Pancreas (tissue), 10 donors: ENCODE results near the gene FBXL17. TPM values are rescaled to one million over a fixed set of nuclear protein-coding genes. Genes with fewer than 3 reads are reported as not detected.

Experiments
- ATAC-seq, 4 donors: fragments of 200-7000 bp; cut with Tn5 transposase; one replicate each; pipeline versions ENCODE4 v1.8.0 to v1.9.1; 2020; ENCODE audit warnings: mild to moderate bottlenecking in 4 of 4, moderate library complexity in 4 of 4
- DNase-seq, 6 donors: peaks; one replicate each; pipeline ENCODE4 v3.0.0-alpha.2; 2020
- FAIRE-seq: peaks from 2 replicates; lab custom pipeline; 2012; peaks lifted over from hg19 to GRCh38; lab: Jason Lieb, UNC
- H3K27ac ChIP-seq, 4 donors: fragments of 200-600 bp; sonication (generic); 1 replicate in 3 of 4; 2 replicates in 1 of 4; pipeline versions ENCODE4 v1.5.0 to v1.8.0; 2020
- H3K27me3 ChIP-seq, 4 donors: fragments of 200-600 bp; one replicate each; pipeline ENCODE4 v1.8.0; 2021
- H3K36me3 ChIP-seq, 3 donors: fragments of 200-600 bp; sonication (generic) in 1 of 3; one replicate each; pipeline versions ENCODE4 v1.5.0 to v1.8.0; 2020 to 2021
- H3K4me1 ChIP-seq, 3 donors: fragments of 200-600 bp; one replicate each; pipeline ENCODE4 v1.8.0; 2021
- H3K4me3 ChIP-seq, 4 donors: fragments of 200-600 bp; sonication (generic) in 2 of 4; one replicate each; pipeline versions ENCODE4 v1.5.0 to v1.8.0; 2020 to 2021
- H3K9me3 ChIP-seq, 4 donors: fragments of 200-600 bp; one replicate each; pipeline ENCODE4 v1.8.0; 2021
- CTCF ChIP-seq, 4 donors: fragments of 200-600 bp; sonication (generic) in 3 of 4; IDR thresholded peaks; one replicate each; pipeline versions ENCODE4 v1.5.0 to v1.8.0; 2021; ENCODE audit warnings: antibody characterized with exemption in 4 of 4
- WGBS, 2 donors: extraction: QIAGEN DNeasy Blood & Tissue Kit; methylation state at CpG; one replicate each; pipeline ENCODE4 v1.1.7; 2013; 5-methylcytosine and 5-hydroxymethylcytosine counted together
- intact Hi-C, 3 donors: fragments of 100-400 bp; cut with DNase I; formaldehyde crosslinking; loops; one replicate each; pipeline versions ENCODE4 v1.11.1 to v1.14.2; 2022
- polyA plus RNA-seq, 2 donors: library from polyadenylated mRNA; stranded (reverse); fragments of 200-250 nt; gene quantifications; one replicate each; pipeline ENCODE4 v1.2.3, GENCODE V29; 2013
- total RNA-seq, 6 donors: library from RNA; stranded (reverse); fragmentation: NEBNext Ultra II Directional in 4 of 6; extraction: Animal tissue kit (Norgen Biotek cat#: 25700) in 4 of 6; gene quantifications; one replicate each; pipeline versions ENCODE4 v1.2.1 to v1.2.4, GENCODE V29; 2021 to 2023
- donor health status: healthy with polysubstance abuse.
- donor health status: DM: no; HTN: no; CAD: no; lungs with moderate emphysema.
- donor health status: DM: no; HTN: no; CAD: no.
- donor health status: control.
- donor health status: control.
- donor health status: Bipolar disorder and iron deficiency.
- donor health status: DM: yes; HTN: yes; CAD: no.
- donor health status: DM: no; HTN: no; CAD: no.
- donor health status: DM: no; HTN: no; CAD: no.
- donor health status: DM: yes; HTN: yes; CAD: no.

FBXL17 gene
- total and polyA plus RNA-seq, 8 donors: 4.2 to 11.1 (median 7.3) TPM

GRCh38 chr5:108081707-108082106, 300.2 kb downstream of the FBXL17 start:
- no peak overlapping the region for H3K4me3 ChIP-seq
- ATAC-seq: no peak
- no peak for DNase-seq
- 95 to 97% methylated on average over 3 of the region's 3 CpGs for WGBS, 2 donors
- TF ChIP-seq CTCF (IDR thresholded peaks at IDR 0.05): no peak
- FAIRE-seq: no peak
- intact Hi-C loops: no loop called here
- H3K9me3 ChIP-seq: no peaks in the 10 kb centered on the region
- no peak overlapping the region for H3K27ac ChIP-seq
- H3K27me3 ChIP-seq: no peaks in the 10 kb centered on the region
- no peaks in the 10 kb centered on the region for H3K36me3 ChIP-seq
- peaks cover 5 to 14% (median 6%) of the 10 kb centered on the region in 3 donors for H3K4me1 ChIP-seq

GRCh38 chr5:108079753-108080152, 302.1 kb downstream of the FBXL17 start:
- no peak for ATAC-seq

GRCh38 chr5:108078882-108079281, 303.0 kb downstream of the FBXL17 start:
- DNase-seq: no peak
- FAIRE-seq: no peak
- TF ChIP-seq CTCF (IDR thresholded peaks at IDR 0.05): no peak

More at GRCh38 chr5:108079753-108080152, 302.1 kb downstream of the FBXL17 start:
- DNase-seq: no peak
- peaks cover 5 to 12% (median 6%) of the 10 kb centered on the region in 3 donors for H3K4me1 ChIP-seq
- FAIRE-seq: no peak
- no peak overlapping the region for H3K4me3 ChIP-seq
- no peaks in the 10 kb centered on the region for H3K27me3 ChIP-seq
- H3K36me3 ChIP-seq: no peaks in the 10 kb centered on the region
- TF ChIP-seq CTCF (IDR thresholded peaks at IDR 0.05): no peak
- intact Hi-C loops: no loop called here
- H3K9me3 ChIP-seq: no peaks in the 10 kb centered on the region
- H3K27ac ChIP-seq: no peak overlapping the region

GRCh38 chr5:108078345-108078744, 303.6 kb downstream of the FBXL17 start:
- no peaks in the 10 kb centered on the region for H3K4me1 ChIP-seq
- H3K27me3 ChIP-seq: no peaks in the 10 kb centered on the region
- no peaks in the 10 kb centered on the region for H3K36me3 ChIP-seq
- ATAC-seq (no peak), FAIRE-seq (no peak), DNase-seq (no peak)
- no peaks in the 10 kb centered on the region for H3K9me3 ChIP-seq
- TF ChIP-seq CTCF (IDR thresholded peaks at IDR 0.05): no peak
- intact Hi-C loops: no loop called here
- H3K4me3 ChIP-seq: no peak overlapping the region
- no peak overlapping the region for H3K27ac ChIP-seq
- 98 to 99% methylated on average over 3 of the region's 3 CpGs for WGBS, 2 donors

More at GRCh38 chr5:108078882-108079281, 303.0 kb downstream of the FBXL17 start:
- Histone ChIP-seq H3K4me1 (peaks cover 0 to 3% (median 0%) of the 10 kb centered on the region in 3 donors), H3K27ac (no peak overlapping the region), H3K27me3 (no peaks in the 10 kb centered on the region), H3K4me3 (no peak overlapping the region), H3K36me3 (no peaks in the 10 kb centered on the region), H3K9me3 (no peaks in the 10 kb centered on the region)
- 82 to 90% methylated on average over 1 of the region's 1 CpG for WGBS, 2 donors
- intact Hi-C loops: no loop called here
- ATAC-seq: no peak

- no peak overlapping the region for H3K27ac ChIP-seq
- 93 to 95% methylated on average over 2 of the region's 2 CpGs for WGBS, 2 donors
- H3K9me3 ChIP-seq: no peaks in the 10 kb centered on the region
- DNase-seq: no peak
- H3K36me3 ChIP-seq: no peaks in the 10 kb centered on the region
- H3K4me3 ChIP-seq: no peak overlapping the region
- TF ChIP-seq CTCF (IDR thresholded peaks at IDR 0.05): no peak
- H3K4me1 ChIP-seq: no peaks in the 10 kb centered on the region
- intact Hi-C loops: no loop called here
- no peaks in the 10 kb centered on the region for H3K27me3 ChIP-seq
- FAIRE-seq: no peak
- no peak for ATAC-seq
These were observed 307.3 kb downstream of the FBXL17 start for GRCh38 chr5:108074626-108075025.
